K562 (cell line): ENCODE data around the gene RIPOR1. TPM values are rescaled to one million over a fixed set of nuclear protein-coding genes. Genes with fewer than 3 reads are reported as not detected.
A peak's percentile ranks its signal among the peaks of the same experiment; 100 is the strongest.

Source experiments
- ATAC-seq: fragments of 200-7000 bp; cut with Tn5 transposase; 3 replicates; pipeline ENCODE4 v1.9.1; 2020; ENCODE audit warnings: moderate library complexity
- BruUV-seq: library from RNA; stranded (reverse); fragments of 400-500 nt; replicated peaks from 2 replicates; lab custom pipeline; 2021; lab: Mats Ljungman, UMichigan
- CTCF ChIA-PET: fragments of 300-600 bp; formaldehyde crosslinking; extraction: SDS; loops from one replicate; lab custom pipeline; 2021; ENCODE audit warnings: low intra/inter-chr PET ratio; lab: Yijun Ruan, JAX
- POLR2A ChIA-PET: fragments of 300-600, 350-650 bp; sonication (Branson Sonifier 250); formaldehyde crosslinking; extraction: SDS; loops from one replicate; lab custom pipeline; 2021; ENCODE audit warnings: antibody characterized with exemption, inconsistent platforms; lab: Yijun Ruan, JAX
- DNase-seq, 4 experiments: peaks; one replicate each; pipeline versions ENCODE4 v3.0.0 to v3.0.0-alpha.2; 2011 to 2018; ENCODE audit warnings: low spot score in 3 of 4, mixed read lengths in 3 of 4; ENCODE audit errors: extremely low read depth in 1 of 4
- FAIRE-seq: peaks from 2 replicates; lab custom pipeline; 2011; peaks lifted over from hg19 to GRCh38; lab: Jason Lieb, UNC
- H2AFZ ChIP-seq: 2 replicates; pipeline ENCODE4 v1.6.0; 2011; ENCODE audit warnings: low read depth, low read length, control low read depth, inconsistent platforms
- H3K27ac ChIP-seq: fragments of 200-600 bp; 3 replicates; pipeline ENCODE4 v1.8.0; 2011; ENCODE audit warnings: low read depth, mild to moderate bottlenecking, control low read depth, inconsistent platforms, low read length, moderate library complexity, mixed read lengths; ENCODE audit errors: extremely low read depth
- H3K27me3 ChIP-seq, 2 experiments: fragments of 300-600 bp in 1 of 2; 2 replicates in 1 of 2; 3 replicates in 1 of 2; pipeline versions ENCODE4 v1.6.0 to v1.8.0; 2011; ENCODE audit warnings: inconsistent platforms in 2 of 2, low read length in 2 of 2, mild to moderate bottlenecking in 1 of 2, mixed read lengths in 1 of 2, moderate library complexity in 1 of 2; ENCODE audit not compliant: control insufficient read depth in 2 of 2, insufficient read depth in 2 of 2
- H3K36me3 ChIP-seq: fragments of 300-600 bp; 3 replicates; pipeline ENCODE4 v1.8.0; 2011; ENCODE audit warnings: mild to moderate bottlenecking, low read length, inconsistent platforms; ENCODE audit not compliant: control insufficient read depth, insufficient read depth
- H3K4me1 ChIP-seq, 2 experiments: fragments of 200-600 bp in 1 of 2; replicated peaks in 1 of 2; 2 replicates in 1 of 2; 3 replicates in 1 of 2; pipeline versions ENCODE4 v1.5.1 to v1.8.0; 2011; ENCODE audit warnings: inconsistent platforms in 2 of 2, low read length in 2 of 2, mild to moderate bottlenecking in 1 of 2, mixed read lengths in 1 of 2, moderate library complexity in 1 of 2; ENCODE audit not compliant: control insufficient read depth in 2 of 2, insufficient read depth in 2 of 2
- H3K4me2 ChIP-seq: 2 replicates; pipeline ENCODE4 v1.6.1; 2011; ENCODE audit warnings: low read length, control low read depth, inconsistent platforms, mixed read lengths; ENCODE audit not compliant: insufficient read depth
- H3K4me3 ChIP-seq: fragments of 200-600 bp; sonication (generic), shearing (Covaris generic); 2 replicates; pipeline ENCODE4 v1.5.1; 2016; ENCODE audit warnings: control low read depth, inconsistent platforms
- H3K79me2 ChIP-seq: fragments of 200-600 bp; 3 replicates; pipeline ENCODE4 v1.8.0; 2011; ENCODE audit warnings: low read length, inconsistent platforms; ENCODE audit not compliant: control insufficient read depth, insufficient read depth
- H3K9ac ChIP-seq, 2 experiments: 2 replicates each; pipeline versions ENCODE4 v1.6.0 to v1.6.1; 2011; ENCODE audit warnings: low read depth in 2 of 2, low read length in 2 of 2, control low read depth in 1 of 2, inconsistent platforms in 1 of 2, mild to moderate bottlenecking in 1 of 2, mixed read lengths in 1 of 2; ENCODE audit not compliant: insufficient read depth in 1 of 2
- H3K9me1 ChIP-seq: one replicate; pipeline ENCODE4 v1.6.0; 2011; ENCODE audit warnings: inconsistent platforms, mild to moderate bottlenecking, low read length, moderate library complexity; ENCODE audit not compliant: control insufficient read depth, insufficient read depth
- H3K9me3 ChIP-seq: replicated peaks from 2 replicates; pipeline ENCODE4 v1.5.1; 2011; ENCODE audit warnings: low read depth, low read length, inconsistent platforms; ENCODE audit not compliant: control insufficient read depth, insufficient read depth
- H4K20me1 ChIP-seq: replicated peaks from 2 replicates; pipeline ENCODE4 v1.6.1; 2011; ENCODE audit warnings: low read length, inconsistent platforms, mixed read lengths; ENCODE audit not compliant: control insufficient read depth, insufficient read depth
- ATF7 ChIP-seq: fragments of 450-650 bp; IDR thresholded peaks from 2 replicates; pipeline ENCODE4 v1.7.1; 2014; ENCODE audit warnings: mild to moderate bottlenecking, moderate library complexity
- CHD1 ChIP-seq: fragments of 200-600 bp; sonication (generic); IDR thresholded peaks from one replicate; pipeline ENCODE4 v1.6.1; 2012; ENCODE audit warnings: mild to moderate bottlenecking, moderate library complexity, low read length, inconsistent platforms
- GATAD2B ChIP-seq: fragments of 450-650 bp; IDR thresholded peaks from 2 replicates; pipeline ENCODE4 v1.6.1; 2017; ENCODE audit warnings: mild to moderate bottlenecking, borderline replicate concordance
- ILF3 ChIP-seq: fragments of 450-650 bp; IDR thresholded peaks from 2 replicates; pipeline ENCODE4 v1.6.1; 2018; ENCODE audit warnings: antibody characterized with exemption, mild to moderate bottlenecking, moderate library complexity, borderline replicate concordance
- KAT7 ChIP-seq: sonication (generic); formaldehyde crosslinking; IDR thresholded peaks from 2 replicates; pipeline ENCODE4 v1.8.0; 2022; ENCODE audit warnings: missing genetic modification reagents, mild to moderate bottlenecking, borderline replicate concordance
- POLR2AphosphoS5 ChIP-seq: IDR thresholded peaks from 2 replicates; pipeline ENCODE4 v1.6.1; 2011; ENCODE audit warnings: mild to moderate bottlenecking, low read depth, low read length, moderate library complexity; ENCODE audit not compliant: control insufficient read depth, insufficient read depth
- POLR3A ChIP-seq: IDR thresholded peaks from 2 replicates; pipeline ENCODE4 v1.6.1; 2011; ENCODE audit warnings: borderline replicate concordance, mild to moderate bottlenecking, moderate library complexity; ENCODE audit not compliant: insufficient read length, insufficient read depth; ENCODE audit errors: extremely low read depth
- PRMT5 ChIP-seq: sonication (generic); formaldehyde crosslinking; IDR thresholded peaks from 2 replicates; pipeline ENCODE4 v1.5.0; 2020; ENCODE audit warnings: missing genetic modification reagents
- TBP ChIP-seq: optimal IDR thresholded peaks from 2 replicates; pipeline ENCODE3; 2011; ENCODE audit warnings: low read depth, low read length, improper control_type of control experiment
- XRCC3 ChIP-seq: fragments of 450-650 bp; IDR thresholded peaks from 2 replicates; pipeline ENCODE4 v1.6.1; 2017; ENCODE audit warnings: mild to moderate bottlenecking, moderate library complexity
- ZBTB12 ChIP-seq: fragments of 250-450 bp; sonication (Bioruptor Pico); IDR thresholded peaks from 2 replicates; pipeline ENCODE4 v1.4.0; 2020
- ZNF280A ChIP-seq: fragments of 450-650 bp; IDR thresholded peaks from 2 replicates; pipeline ENCODE4 v1.6.1; 2018; ENCODE audit warnings: mild to moderate bottlenecking, low read depth; ENCODE audit not compliant: partially characterized antibody
- WGBS: fragments of 100-300 bp; shearing (Covaris generic); methylation state at CpG from one replicate; pipeline ENCODE4 v1.1.6; 2016; ENCODE audit warnings: low coverage, mixed read lengths; ENCODE audit not compliant: insufficient coverage; ENCODE audit errors: missing lambda C conversion rate; 5-methylcytosine and 5-hydroxymethylcytosine counted together
- in situ Hi-C: fragments of 300-500 bp; cut with MboI; formaldehyde crosslinking; loops from 4 replicates; pipeline ENCODE4 v1.15.0; 2018; ENCODE audit warnings: inconsistent platforms, mixed read lengths
- intact Hi-C: fragments of 100-400 bp; cut with micrococcal nuclease; formaldehyde crosslinking; loops from 2 replicates; pipeline ENCODE4 v1.14.2; 2022
- polyA plus RNA-seq, 8 experiments: library from polyadenylated mRNA; depleted of rRNA in 4 of 8; stranded (reverse) in 5 of 8; unstranded in 3 of 8; fragments of >200 nt; fragmentation: Nextera tagmentation in 2 of 8; fragmentation: Illumina TruSeq in 1 of 8; extraction: Ambion mirVana in 2 of 8; extraction: Trizol in 1 of 8; gene quantifications; 2 replicates each; pipeline versions ENCODE4 v1.2.1 to v1.2.3, GENCODE V29; 2011 to 2014; ENCODE audit warnings: inconsistent platforms in 1 of 8, missing spikeins in 1 of 8
- total RNA-seq, 7 experiments: library from RNA; depleted of rRNA in 6 of 7; stranded (reverse); fragments of >200 nt in 6 of 7; fragmentation: Illumina TruSeq in 2 of 7; extraction: Trizol in 2 of 7; gene quantifications; 2 replicates each; pipeline versions ENCODE4 v1.2.1 to v1.2.3, GENCODE V29; 2011 to 2021; ENCODE audit warnings: low replicate concordance in 1 of 7
- TF ChIP-seq, protein P1 (sequence below): sonication (generic); formaldehyde crosslinking; IDR thresholded peaks from 2 replicates; pipeline ENCODE4 v1.8.0; 2022; ENCODE audit warnings: mild to moderate bottlenecking, missing genetic modification reagents

Gene RIPOR1
- total and polyA plus RNA-seq, 9 of the 15 experiments (the other 6 are each of a cell fraction or from before 2014, with no cell fraction given) = 0.36 to 31.1 (median 3.0) TPM

- H3K4me2 ChIP-seq = peak overlapping the region; percentile 99
- WGBS = 3% methylated on average over 16 of the region's 17 CpGs
- no peaks in the 10 kb centered on the region for H3K9me3 ChIP-seq
- peak; percentile 55 for FAIRE-seq
- peak overlapping the region; percentile 95 for H2AFZ ChIP-seq
- H3K36me3 ChIP-seq = peaks cover 11% of the 10 kb centered on the region; the same call in 2 of the 3 replicates
- TSS peak; percentile 88 for BruUV-seq
- peak overlapping the region; percentile 91 for H3K27ac ChIP-seq
- CTCF ChIA-PET = interaction anchor here (0.6 to 1.6 kb wide), 4 partner anchors 16 to 558 kb away, joined by 3 to 12 read pairs (median 3); no protein-coding TSS in a partner anchor
- no peaks in the 10 kb centered on the region for H4K20me1 ChIP-seq
- H3K4me1 ChIP-seq = peaks cover 22 to 31% of the 10 kb centered on the region in 2 experiments
- in situ Hi-C loops = no loop called here
- intact Hi-C loops = loop anchor here (1.0 kb wide), 1 partner anchor 33 kb away; no protein-coding TSS in a partner anchor
- POLR2A ChIA-PET = interaction anchor here (0.7 to 2.0 kb wide), 6 partner anchors 8 to 234 kb away, joined by 3 to 7 read pairs (median 4); no protein-coding TSS in a partner anchor
- H3K9ac ChIP-seq = peak overlapping the region; percentile 89 to 91
- peak; percentile 21 for ATAC-seq
- no peaks in the 10 kb centered on the region for H3K9me1 ChIP-seq
- no peaks in the 10 kb centered on the region for H3K27me3 ChIP-seq
- peaks cover 52% of the 10 kb centered on the region for H3K79me2 ChIP-seq
- DNase-seq = peak in 1 of 4 experiments; percentile 74
- peak overlapping the region; percentile 80 for H3K4me3 ChIP-seq
- no peak for TF ChIP-seq XRCC3
- TF ChIP-seq POLR3A = no peak
- TF ChIP-seq ILF3 = no peak
- no peak for TF ChIP-seq ZNF280A
- TF ChIP-seq CHD1 = peak; percentile 70
- no peak for TF ChIP-seq TBP
- no peak for TF ChIP-seq KAT7 (CRISPR knock-in tag)
- TF ChIP-seq ATF7 = no peak
- peak; percentile 61; the same call in 1 of the 2 replicates for TF ChIP-seq GATAD2B
- TF ChIP-seq POLR2AphosphoS5 = peak; percentile 31; the same call in 1 of the 2 replicates
- no peak for TF ChIP-seq PRMT5
- no peak for TF ChIP-seq ZBTB12
- TF ChIP-seq, protein P1, sequence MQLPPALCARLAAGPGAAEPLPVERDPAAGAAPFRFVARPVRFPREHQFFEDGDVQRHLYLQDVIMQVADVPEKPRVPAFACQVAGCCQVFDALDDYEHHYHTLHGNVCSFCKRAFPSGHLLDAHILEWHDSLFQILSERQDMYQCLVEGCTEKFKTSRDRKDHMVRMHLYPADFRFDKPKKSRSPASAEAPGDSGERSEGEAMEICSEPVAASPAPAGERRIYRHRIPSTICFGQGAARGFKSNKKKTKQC (CRISPR knock-in tag) = 0 out of 2 replicates have a peak, but pooled peaks have one; percentile 34
These were observed 46.9 kb upstream of the RIPOR1 start for GRCh38 chr16:67481561-67482232.
